ENCODE measurements around the gene CDKN2AIP.

GRCh38 chr4:183468210-183469095 lies 24.0 kb downstream of the CDKN2AIP start:
- TF ChIP-seq CTCF (IDR thresholded peaks at IDR 0.05; ENCODE audit: low read length) (no peak), EZH2 (IDR thresholded peaks at IDR 0.05; ENCODE audit: borderline replicate concordance, low read length) (no peak)

Measured in OCI-LY1 (cell line).